Neural cell (in vitro differentiated cells): ENCODE measurements around the gene EBF3. TPM values are rescaled to one million over a fixed set of nuclear protein-coding genes. Genes with fewer than 3 reads are reported as not detected.

ENCODE experiments used
- H2AFZ ChIP-seq: fragments of 200-600, 300-800 bp; sonication (generic), shearing (Covaris generic); 2 replicates; pipeline ENCODE4 v1.6.0; 2014; ENCODE audit warnings: low read depth, mild to moderate bottlenecking, antibody characterized with exemption, low read length, moderate library complexity
- H3F3A ChIP-seq: fragments of 200-600 bp; shearing (Covaris generic); 2 replicates; pipeline ENCODE4 v1.6.1; 2016; ENCODE audit warnings: mild to moderate bottlenecking, moderate library complexity, mixed read lengths, antibody characterized with exemption, low read length; ENCODE audit not compliant: insufficient read depth, poor library complexity, severe bottlenecking
- H3K27ac ChIP-seq: fragments of 200-600, 300-800 bp; sonication (generic), shearing (Covaris generic); 2 replicates; pipeline ENCODE4 v1.5.1; 2014; ENCODE audit warnings: mild to moderate bottlenecking, low read length, moderate library complexity
- H3K27me3 ChIP-seq: fragments of 300-800, 200-600 bp; sonication (generic), shearing (Covaris generic); 2 replicates; pipeline ENCODE4 v1.6.0; 2014; ENCODE audit warnings: mild to moderate bottlenecking, low read depth, low read length, moderate library complexity; ENCODE audit not compliant: insufficient read depth
- H3K36me3 ChIP-seq: fragments of 300-800, 200-600 bp; sonication (generic), shearing (Covaris generic); 2 replicates; pipeline ENCODE4 v1.5.1; 2014; ENCODE audit warnings: mild to moderate bottlenecking, antibody characterized with exemption, low read length, moderate library complexity; ENCODE audit not compliant: insufficient read depth
- H3K4me2 ChIP-seq: fragments of 300-800, 200-600 bp; sonication (generic), shearing (Covaris generic); 2 replicates; pipeline ENCODE4 v1.6.0; 2014; ENCODE audit warnings: mild to moderate bottlenecking, low read length
- H3K4me3 ChIP-seq: fragments of 300-800, 200-600 bp; sonication (generic), shearing (Covaris generic); 2 replicates; pipeline ENCODE4 v1.5.1; 2014; ENCODE audit warnings: mild to moderate bottlenecking, low read length, moderate library complexity
- H3K79me2 ChIP-seq: fragments of 200-600 bp; shearing (Covaris generic); replicated peaks from 2 replicates; pipeline ENCODE4 v1.6.0; 2014; ENCODE audit warnings: mild to moderate bottlenecking, low read length, moderate library complexity; ENCODE audit not compliant: insufficient read depth
- H3K9ac ChIP-seq: fragments of 300-800, 200-600 bp; sonication (generic), shearing (Covaris generic); 2 replicates; pipeline ENCODE4 v1.6.1; 2016; ENCODE audit warnings: mild to moderate bottlenecking, low read length, mixed read lengths
- H3K9me2 ChIP-seq: fragments of 200-600 bp; shearing (Covaris generic); 2 replicates; pipeline ENCODE4 v1.6.1; 2016; ENCODE audit warnings: mild to moderate bottlenecking, low read length, mixed read lengths; ENCODE audit not compliant: insufficient read depth
- H3K9me3 ChIP-seq: fragments of 200-600, 300-800 bp; sonication (generic), shearing (Covaris generic); 2 replicates; pipeline ENCODE4 v1.6.1; 2016; ENCODE audit warnings: mild to moderate bottlenecking, mixed run types, low read length, moderate library complexity, mixed read lengths
- H4K20me1 ChIP-seq: fragments of 200-600 bp; shearing (Covaris generic); 2 replicates; pipeline ENCODE4 v1.6.1; 2016; ENCODE audit warnings: mild to moderate bottlenecking, mixed run types; ENCODE audit not compliant: insufficient read depth
- CTCF ChIP-seq: fragments of 450-650 bp; IDR thresholded peaks from 2 replicates; pipeline ENCODE4 v1.5.1; 2014; ENCODE audit warnings: antibody characterized with exemption, mild to moderate bottlenecking, moderate library complexity; ENCODE audit not compliant: poor library complexity, severe bottlenecking
- EP300 ChIP-seq: fragments of 450-650 bp; conservative IDR thresholded peaks from 2 replicates; pipeline ENCODE4 v1.6.1; 2014; ENCODE audit warnings: antibody characterized with exemption, mild to moderate bottlenecking, moderate library complexity; ENCODE audit not compliant: poor library complexity, severe bottlenecking
- EZH2 ChIP-seq: fragments of 200-600, 300-800 bp; shearing (Covaris generic), sonication (generic); IDR thresholded peaks from 2 replicates; pipeline ENCODE4 v1.6.1; 2014; ENCODE audit warnings: antibody characterized with exemption, low read length, borderline replicate concordance, mild to moderate bottlenecking; ENCODE audit not compliant: insufficient read depth, poor library complexity, severe bottlenecking
- MXI1 ChIP-seq: fragments of 450-650 bp; conservative IDR thresholded peaks from 2 replicates; pipeline ENCODE4 v1.6.1; 2014; ENCODE audit warnings: antibody characterized with exemption, mild to moderate bottlenecking; ENCODE audit not compliant: poor library complexity, severe bottlenecking
- POLR2AphosphoS5 ChIP-seq: IDR thresholded peaks from 2 replicates; pipeline ENCODE4 v1.6.1; 2012
- RAD21 ChIP-seq: fragments of 450-650 bp; conservative IDR thresholded peaks from 2 replicates; pipeline ENCODE4 v1.6.1; 2014; ENCODE audit warnings: antibody characterized with exemption, mild to moderate bottlenecking, moderate library complexity
- REST ChIP-seq: IDR thresholded peaks from 2 replicates; pipeline ENCODE4 v1.6.1; 2012; ENCODE audit warnings: borderline replicate concordance
- SMC3 ChIP-seq: fragments of 450-650 bp; conservative IDR thresholded peaks from 2 replicates; pipeline ENCODE4 v1.6.1; 2014; ENCODE audit warnings: antibody characterized with exemption, mild to moderate bottlenecking, moderate library complexity; ENCODE audit not compliant: poor library complexity
- TAF1 ChIP-seq: IDR thresholded peaks from 2 replicates; pipeline ENCODE4 v1.6.1; 2012; ENCODE audit warnings: low read depth
- polyA plus RNA-seq: library from polyadenylated mRNA; depleted of rRNA; stranded (reverse); fragments of >200 nt; gene quantifications from 2 replicates; pipeline ENCODE4 v1.2.3, GENCODE V29; 2014

EBF3 gene
- polyA plus RNA-seq, 1 donor from 2014 or later, result 0.38 TPM

DNA sequence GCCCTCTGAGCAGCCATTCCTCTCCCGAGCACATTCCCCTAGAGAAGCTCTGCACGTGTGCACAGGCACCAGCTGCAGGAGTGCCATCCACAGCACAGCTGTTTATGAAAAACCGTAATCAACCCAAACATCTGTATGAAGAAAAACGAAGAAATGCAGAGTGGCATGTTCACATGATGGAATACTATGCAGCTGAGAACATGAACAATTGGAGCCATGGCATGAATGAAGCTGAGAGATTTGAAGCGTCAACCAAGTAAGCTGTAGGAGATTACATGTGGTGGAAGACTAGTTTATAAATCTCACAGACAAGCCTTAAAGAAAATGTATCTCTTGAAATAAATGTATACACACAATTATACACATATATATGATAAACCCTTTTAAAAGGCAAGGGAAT, 176.5 kb downstream of the EBF3 start:
- TF ChIP-seq MXI1, result no peak
- TF ChIP-seq REST, result no peak
- TF ChIP-seq EP300, result no peak
- TF ChIP-seq EZH2, result no peak
- no peaks in the 10 kb centered on the region for H3K9me3 ChIP-seq
- H3K9me2 ChIP-seq, result no peaks in the 10 kb centered on the region
- H3K27ac ChIP-seq, result no peak overlapping the region
- no peak overlapping the region for H3K4me3 ChIP-seq
- no peaks in the 10 kb centered on the region for H4K20me1 ChIP-seq
- no peaks in the 10 kb centered on the region for H3K36me3 ChIP-seq
- no peaks in the 10 kb centered on the region for H3F3A ChIP-seq
- H3K27me3 ChIP-seq, result no peaks in the 10 kb centered on the region
- H3K79me2 ChIP-seq, result no peaks in the 10 kb centered on the region
- no peak overlapping the region for H2AFZ ChIP-seq
- H3K9ac ChIP-seq, result no peak overlapping the region
- H3K4me2 ChIP-seq, result no peak overlapping the region

GRCh38 chr10:129786216-129786615, 177.9 kb downstream of the EBF3 start:
- TF ChIP-seq TAF1 (no peak), CTCF (no peak), SMC3 (no peak), EZH2 (no peak), RAD21 (no peak), EP300 (no peak), REST (no peak), POLR2AphosphoS5 (no peak), MXI1 (no peak)

More at GRCh38 chr10:129786216-129786615, 177.9 kb downstream of the EBF3 start:
- Histone ChIP-seq H2AFZ (no peak overlapping the region), H3K4me2 (no peak overlapping the region), H3K27me3 (no peaks in the 10 kb centered on the region), H3K36me3 (no peaks in the 10 kb centered on the region), H3K9me3 (no peaks in the 10 kb centered on the region), H3K9me2 (no peaks in the 10 kb centered on the region), H3F3A (no peaks in the 10 kb centered on the region), H3K27ac (no peak overlapping the region), H3K9ac (no peak overlapping the region), H4K20me1 (no peaks in the 10 kb centered on the region), H3K4me3 (no peak overlapping the region), H3K79me2 (no peaks in the 10 kb centered on the region)
